GM19328 (cell line): ENCODE measurements around the gene MAP3K12.
"Not testable (repeated sequence)": the region's sequence is repeated elsewhere in the genome, so short reads cannot be mapped to it uniquely, and the experiment has no call there.

Source experiments
- ATAC-seq: cut with Tn5 transposase; IDR thresholded peaks from one replicate; pipeline ENCODE4 v1.9.1; 2021; ENCODE audit warnings: mild to moderate bottlenecking, moderate library complexity; ENCODE audit not compliant: unreplicated experiment

Gene MAP3K12

GRCh38 chr12:53443955-53444354 lies 55.3 kb downstream of the MAP3K12 start:
- ATAC-seq: no peak

- peak; percentile 98 for ATAC-seq
Measured at GRCh38 chr12:53441040-53441833, 58.0 kb downstream of the MAP3K12 start, which contains the start of gene PRR13. Gene PRR13, plus strand, starts transcription at chr12:53441734. Its CDS starts 981 bp downstream, at chr12:53442715.

- ATAC-seq: not testable (repeated sequence)
Measured at GRCh38 chr12:53439582-53439981, 59.7 kb downstream of the MAP3K12 start.

- not testable (repeated sequence) for ATAC-seq
Measured at GRCh38 chr12:53435326-53435725, 63.9 kb downstream of the MAP3K12 start.

DNA sequence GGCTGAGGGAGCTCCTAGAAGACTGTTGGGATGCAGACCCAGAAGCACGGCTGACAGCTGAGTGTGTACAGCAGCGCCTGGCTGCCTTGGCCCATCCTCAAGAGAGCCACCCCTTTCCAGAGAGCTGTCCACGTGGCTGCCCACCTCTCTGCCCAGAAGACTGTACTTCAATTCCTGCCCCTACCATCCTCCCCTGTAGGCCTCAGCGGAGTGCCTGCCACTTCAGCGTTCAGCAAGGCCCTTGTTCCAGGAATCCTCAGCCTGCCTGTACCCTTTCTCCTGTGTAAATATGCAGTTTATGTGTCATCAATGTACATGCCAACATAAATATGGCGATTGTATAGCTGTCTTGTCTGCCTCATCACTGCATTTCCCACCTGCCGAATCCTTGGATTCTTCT lies 68.1 kb downstream of the MAP3K12 start:
- ATAC-seq: no peak

GRCh38 chr12:53430116-53430515 lies 69.1 kb downstream of the MAP3K12 start:
- no peak for ATAC-seq
